SK-MEL-5 (cell line): Measurements from ENCODE around the gene CCDC97. TPM values are rescaled to one million over a fixed set of nuclear protein-coding genes. Genes with fewer than 3 reads are reported as not detected.
"Not testable (repeated sequence)": the region's sequence is repeated elsewhere in the genome, so short reads cannot be mapped to it uniquely, and the experiment has no call there.

Source experiments
- DNase-seq: peaks from one replicate; pipeline ENCODE4 v3.0.0-alpha.2; 2016; ENCODE audit warnings: low read depth, low spot score
- in situ Hi-C: cut with HindIII; loops from 2 replicates; pipeline ENCODE4 v1.10.0; 2016; ENCODE audit warnings: low sequenced_read_pairs, high pct_unique_total_duplicates, low pct_unique_long_range_greater_than_20kb
- small RNA-seq, 2 experiments: library from RNA; depleted of rRNA; stranded (forward); fragments of <200 nt; gene quantifications; one replicate each; pipeline ENCODE3, GENCODE V24; 2014
- total RNA-seq: library from RNA; depleted of rRNA; stranded (reverse); fragments of >200 nt; shearing (Covaris generic); gene quantifications from 2 replicates; pipeline ENCODE4 v1.2.3, GENCODE V29; 2014; rRNA removed

The CCDC97 gene
- total RNA-seq, 1 experiment from 2014 or later, result 6.9 TPM

DNA sequence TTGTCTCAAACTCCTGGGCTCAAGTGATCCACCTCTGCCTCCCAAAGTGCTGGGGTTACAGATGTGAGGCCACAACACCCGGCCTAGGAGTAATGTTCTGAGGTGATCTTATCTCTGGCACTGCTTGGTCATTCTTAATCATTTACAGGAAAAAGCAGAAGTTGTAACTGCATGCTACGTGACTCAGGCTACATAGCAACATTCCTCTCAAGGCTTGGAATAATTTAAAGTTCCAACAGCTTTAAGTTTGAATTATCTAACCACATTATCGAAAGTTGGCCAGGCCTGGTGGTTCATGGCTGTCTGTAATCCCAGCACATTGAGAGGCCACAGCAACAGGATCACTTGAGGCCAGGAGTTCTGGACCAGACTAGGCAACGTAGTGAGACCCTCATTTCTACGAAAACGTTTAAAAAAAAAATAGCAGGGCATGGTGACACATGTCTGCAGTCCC is 57.9 kb downstream of the CCDC97 start:
- in situ Hi-C loops, result no loop called here
- no peak for DNase-seq

- no peak for DNase-seq
- in situ Hi-C loops, result no loop called here
Observed at GRCh38 chr19:41369769-41370168, 59.8 kb downstream of the CCDC97 start.

DNA sequence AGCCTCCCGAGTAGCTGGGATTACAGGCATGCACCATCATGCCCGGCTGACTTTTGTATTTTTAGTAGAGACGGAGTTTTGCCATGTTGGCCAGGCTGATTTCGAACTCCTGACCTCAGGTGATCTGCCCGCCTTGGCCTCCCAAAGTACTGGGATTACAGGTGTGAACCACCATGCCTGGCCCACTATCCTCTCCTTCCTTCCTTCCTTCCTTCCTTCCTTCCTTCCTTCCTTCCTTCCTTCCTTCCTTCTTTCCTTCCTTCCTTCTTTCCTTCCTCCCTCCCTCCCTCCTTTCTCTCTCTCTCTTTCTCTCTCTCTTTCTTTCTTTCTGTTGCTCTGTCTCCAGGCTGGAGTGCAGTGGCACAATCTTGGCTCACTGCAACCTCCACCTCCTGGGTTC is 61.1 kb downstream of the CCDC97 start:
- DNase-seq, in situ Hi-C loops: not testable (repeated sequence)

DNA sequence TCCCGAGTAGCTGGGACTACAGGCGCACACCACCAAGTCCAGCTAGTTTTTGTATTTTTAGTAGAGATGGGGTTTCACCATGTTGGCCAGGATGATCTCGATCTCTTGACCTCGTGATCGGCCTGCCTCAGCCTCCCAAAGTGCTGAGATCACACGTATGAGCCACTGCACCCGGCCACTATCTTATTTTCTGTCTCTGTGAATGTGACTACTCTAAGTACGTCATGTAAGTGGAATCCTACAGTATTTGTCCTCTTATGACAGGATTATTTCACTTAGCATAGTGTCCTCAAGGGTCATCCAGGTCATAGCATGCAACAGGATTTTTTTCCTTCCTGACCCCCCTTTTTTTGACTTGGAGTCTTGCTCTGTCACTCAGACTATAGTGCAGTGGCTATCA is 61.6 kb downstream of the CCDC97 start:
- in situ Hi-C loops, result no loop called here
- no peak for DNase-seq

DNA sequence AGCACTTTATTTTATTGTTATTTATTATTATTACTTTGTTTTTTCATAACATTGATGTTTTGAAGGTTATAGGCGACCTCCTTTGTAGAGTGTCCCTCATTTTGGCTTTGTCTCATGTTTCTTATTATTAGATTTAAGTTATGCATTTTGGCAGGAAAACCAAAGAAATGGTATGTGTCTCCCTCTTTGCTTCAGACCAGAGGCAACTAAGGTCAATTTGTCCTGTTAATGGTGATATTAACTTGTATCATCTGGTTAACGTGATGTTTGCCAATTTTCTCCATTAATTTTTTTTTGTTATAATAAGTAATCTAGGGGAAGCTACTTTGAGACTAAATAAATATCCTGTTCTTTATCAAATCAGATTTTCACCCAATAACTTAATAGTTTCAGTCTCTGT is 62.5 kb downstream of the CCDC97 start:
- in situ Hi-C loops, result no loop called here
- DNase-seq, result no peak

GRCh38 chr19:41373993-41374392 is 64.0 kb downstream of the CCDC97 start:
- no peak for DNase-seq
- in situ Hi-C loops, result no loop called here

Small RNA genes within 50 kb of the gene (small RNA-seq; reads per million reads assigned to genes)
- gene RN7SL34P, result 0 reads per million in 2 experiments

Other genes starting within 250 kb of the CCDC97 start
- not detected in 2 replicates for gene CYP2A13, start 221.7 kb upstream of the CCDC97 start, total RNA-seq
- not detected in 2 replicates for gene CYP2F1, start 195.7 kb upstream of the CCDC97 start, total RNA-seq
- gene CYP2S1, start 117.0 kb upstream of the CCDC97 start, total RNA-seq, result not detected in 2 replicates
- 0.03 TPM in 1 of 2 replicates, not detected in the other for gene AXL, start 90.9 kb upstream of the CCDC97 start, total RNA-seq
- gene HNRNPUL1, start 45.8 kb upstream of the CCDC97 start, total RNA-seq, result 56.4 and 59.7 TPM in 2 replicates
- gene TGFB1, start 43.8 kb downstream of the CCDC97 start, total RNA-seq, result 4.3 and 5.5 TPM in 2 replicates
- gene B9D2, start 54.0 kb downstream of the CCDC97 start, total RNA-seq, result 0.69 and 2.6 TPM in 2 replicates
- gene TMEM91, start 66.4 kb downstream of the CCDC97 start, total RNA-seq, result 0.26 TPM in 1 of 2 replicates, not detected in the other
- 39.1 and 39.3 TPM in 2 replicates for gene EXOSC5, start 87.2 kb downstream of the CCDC97 start, total RNA-seq
- 45.3 and 52.0 TPM in 2 replicates for gene BCKDHA, start 87.6 kb downstream of the CCDC97 start, total RNA-seq
- not detected in 2 replicates for gene B3GNT8, start 117.2 kb downstream of the CCDC97 start, total RNA-seq
- 34.7 and 37.6 TPM in 2 replicates for gene DMAC2, start 129.7 kb downstream of the CCDC97 start, total RNA-seq
- not detected in 2 replicates for gene ERICH4, start 133.0 kb downstream of the CCDC97 start, total RNA-seq